Stimulated activated CD4-positive, alpha-beta T cell treated with anti-CD3 and anti-CD28 coated beads, Interleukin-2, amount 100 ng/mL, for 24 hours (primary cell): ENCODE data around the gene OR6K2.

Experiments
- DNase-seq, 2 donors: peaks; one replicate each; pipeline ENCODE4 v3.0.0-alpha.2; 2020

OR6K2 gene

GRCh38 chr1:158681606-158682005, 18.8 kb downstream of the OR6K2 start:
- no peak for DNase-seq

- DNase-seq, result no peak
Observed at GRCh38 chr1:158679289-158679688, 21.2 kb downstream of the OR6K2 start.

GRCh38 chr1:158675563-158676323, 24.7 kb downstream of the OR6K2 start:
- no peak for DNase-seq

GRCh38 chr1:158674302-158674701, 26.1 kb downstream of the OR6K2 start:
- DNase-seq, result no peak

- DNase-seq, result no peak
Observed at GRCh38 chr1:158666037-158666436, 34.4 kb downstream of the OR6K2 start.

- no peak for DNase-seq
Observed at GRCh38 chr1:158654571-158654970, 45.9 kb downstream of the OR6K2 start.

- DNase-seq, result no peak
Observed at GRCh38 chr1:158654086-158654485, 46.4 kb downstream of the OR6K2 start.

GRCh38 chr1:158652721-158653334, 47.6 kb downstream of the OR6K2 start:
- no peak for DNase-seq
